Upper lobe of left lung (tissue), 4 donors: ENCODE results near the gene RNF4.

Source experiments
- CTCF ChIP-seq, 6 experiments: fragments of 450-650 bp in 4 of 6; fragments of 200-600 bp in 2 of 6; sonication (generic) in 2 of 6; IDR thresholded peaks; one replicate each; pipeline ENCODE4 v1.5.1; 2016 to 2019; ENCODE audit warnings: antibody characterized with exemption in 6 of 6
- POLR2A ChIP-seq, 4 donors: fragments of 450-650 bp; IDR thresholded peaks; one replicate each; pipeline ENCODE4 v1.5.1; 2016 to 2017; ENCODE audit warnings: antibody characterized with exemption in 4 of 4, mild to moderate bottlenecking in 2 of 4
- POLR2AphosphoS5 ChIP-seq, 2 donors: sonication (generic); formaldehyde crosslinking; IDR thresholded peaks; one replicate each; pipeline ENCODE4 v1.5.1; 2017; ENCODE audit warnings: antibody characterized with exemption in 2 of 2

DNA sequence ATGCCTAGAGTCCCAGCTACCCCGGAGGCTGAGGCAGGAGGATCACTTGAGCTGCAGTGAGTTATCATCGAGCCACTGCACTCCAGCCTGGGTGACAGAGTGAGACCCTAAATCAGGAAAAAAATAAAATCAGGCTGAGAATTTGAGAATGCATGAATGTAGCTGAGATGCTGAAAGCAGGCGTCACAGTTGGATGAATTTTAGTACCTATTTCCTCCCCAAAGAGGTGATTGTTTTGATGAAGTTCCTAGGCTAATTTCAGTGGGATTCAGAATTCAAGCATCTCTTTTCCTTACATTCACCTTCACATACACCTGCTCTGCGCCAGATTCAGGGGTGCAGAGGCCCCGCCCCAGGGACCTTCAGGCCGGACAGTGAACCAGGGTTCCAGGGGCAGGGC lies 47.0 kb upstream of the RNF4 start:
- no peak for TF ChIP-seq POLR2A (IDR thresholded peaks at IDR 0.05)
- no peak for TF ChIP-seq CTCF (IDR thresholded peaks at IDR 0.05)
- no peak for TF ChIP-seq POLR2AphosphoS5 (IDR thresholded peaks at IDR 0.05)
